Endothelial cell of umbilical vein (primary cell): ENCODE data around the gene KIF4A. TPM values are rescaled to one million over a fixed set of nuclear protein-coding genes. Genes with fewer than 3 reads are reported as not detected.

Experiments
- BruUV-seq: library from RNA; stranded (reverse); fragments of 400-500 nt; replicated peaks from 2 replicates; lab custom pipeline; 2021; lab: Mats Ljungman, UMichigan
- CTCF ChIA-PET: fragments of 300-600, 350-600 bp; sonication (Branson Sonifier 250); formaldehyde crosslinking; loops from one replicate; lab custom pipeline; 2021; ENCODE audit warnings: antibody characterized with exemption, inconsistent platforms; lab: Charles Lee
- POLR2A ChIA-PET: fragments of 300-600, 350-600 bp; sonication (Branson Sonifier 250); formaldehyde crosslinking; loops from one replicate; lab custom pipeline; 2021; ENCODE audit warnings: antibody characterized with exemption, inconsistent platforms; lab: Charles Lee
- DNase-seq: peaks from one replicate; pipeline ENCODE4 v3.0.0-alpha.2; 2011; ENCODE audit warnings: low read depth, low spot score
- FAIRE-seq: peaks from 2 replicates; lab custom pipeline; 2011; peaks lifted over from hg19 to GRCh38; lab: Jason Lieb, UNC
- H2AFZ ChIP-seq: 2 replicates; pipeline ENCODE4 v1.6.0; 2012; ENCODE audit warnings: low read depth, low read length, control low read depth, inconsistent platforms
- H3K27ac ChIP-seq: 2 replicates; pipeline ENCODE4 v1.5.1; 2011; ENCODE audit warnings: low read depth, mild to moderate bottlenecking, control low read depth, low read length, moderate library complexity; ENCODE audit not compliant: insufficient read depth
- H3K27me3 ChIP-seq, 2 experiments: 2 replicates each; pipeline versions ENCODE4 v1.6.0 to v1.6.1; 2011; ENCODE audit warnings: low read length in 2 of 2, mixed read lengths in 1 of 2; ENCODE audit not compliant: control insufficient read depth in 2 of 2, insufficient read depth in 2 of 2
- H3K36me3 ChIP-seq, 2 experiments: 2 replicates in 1 of 2; 3 replicates in 1 of 2; pipeline ENCODE4 v1.5.1; 2011; ENCODE audit warnings: low read length in 2 of 2, mild to moderate bottlenecking in 1 of 2, moderate library complexity in 1 of 2; ENCODE audit not compliant: control insufficient read depth in 2 of 2, insufficient read depth in 2 of 2; ENCODE audit errors: extremely low read depth in 1 of 2
- H3K4me1 ChIP-seq: 3 replicates; pipeline ENCODE4 v1.5.1; 2011; ENCODE audit warnings: mild to moderate bottlenecking, low read length; ENCODE audit not compliant: control insufficient read depth, insufficient read depth; ENCODE audit errors: extremely low read depth
- H3K4me2 ChIP-seq: 2 replicates; pipeline ENCODE4 v1.6.1; 2011; ENCODE audit warnings: low read length, control low read depth, mixed read lengths; ENCODE audit not compliant: insufficient read depth
- H3K4me3 ChIP-seq, 3 experiments: fragments of 200-600 bp in 1 of 3; sonication (generic), shearing (Covaris generic) in 1 of 3; replicated peaks in 1 of 3; 2 replicates each; pipeline ENCODE4 v1.5.1; 2011 to 2016; ENCODE audit warnings: control low read depth in 3 of 3, low read length in 3 of 3, mild to moderate bottlenecking in 2 of 3, inconsistent platforms in 1 of 3, low read depth in 1 of 3, moderate library complexity in 1 of 3; ENCODE audit not compliant: insufficient read depth in 1 of 3
- H3K79me2 ChIP-seq: 2 replicates; pipeline ENCODE4 v1.6.0; 2012; ENCODE audit warnings: low read length, inconsistent platforms; ENCODE audit not compliant: control insufficient read depth, insufficient read depth
- H3K9ac ChIP-seq: replicated peaks from 2 replicates; pipeline ENCODE3; 2011; ENCODE audit warnings: low read length, control low read depth; ENCODE audit not compliant: insufficient read depth; ENCODE audit errors: extremely low read depth
- H3K9me1 ChIP-seq: replicated peaks from 3 replicates; pipeline ENCODE4 v1.6.0; 2011; ENCODE audit warnings: mild to moderate bottlenecking, low read length; ENCODE audit not compliant: control insufficient read depth, insufficient read depth; ENCODE audit errors: extremely low read depth
- H3K9me3 ChIP-seq: replicated peaks from 2 replicates; pipeline ENCODE4 v1.5.1; 2012; ENCODE audit warnings: low read length, inconsistent platforms; ENCODE audit not compliant: control insufficient read depth, insufficient read depth
- H4K20me1 ChIP-seq: replicated peaks from 2 replicates; pipeline ENCODE3; 2011; ENCODE audit warnings: mild to moderate bottlenecking, low read length; ENCODE audit not compliant: control insufficient read depth, insufficient read depth; ENCODE audit errors: extremely low read depth
- CTCF ChIP-seq, 2 donors: IDR thresholded peaks; 1 replicate in 1 of 2; 2 replicates in 1 of 2; pipeline ENCODE4 v1.5.1; 2011; ENCODE audit warnings: low read length in 2 of 2, mild to moderate bottlenecking in 2 of 2, moderate library complexity in 2 of 2, control low read depth in 1 of 2, inconsistent platforms in 1 of 2, low read depth in 1 of 2; ENCODE audit not compliant: insufficient read depth in 1 of 2; ENCODE audit errors: extremely low read depth in 1 of 2
- EZH2 ChIP-seq: IDR thresholded peaks from 2 replicates; pipeline ENCODE4 v1.6.1; 2012; ENCODE audit warnings: borderline replicate concordance, low read depth, mild to moderate bottlenecking, moderate library complexity, low read length, inconsistent platforms; ENCODE audit not compliant: severe bottlenecking
- FOS ChIP-seq: IDR thresholded peaks from 2 replicates; pipeline ENCODE4 v1.6.1; 2011; ENCODE audit warnings: mild to moderate bottlenecking, low read length, moderate library complexity, borderline replicate concordance; ENCODE audit not compliant: insufficient read depth
- GATA2 ChIP-seq: IDR thresholded peaks from 2 replicates; pipeline ENCODE4 v1.7.0; 2011; ENCODE audit warnings: low read depth, mild to moderate bottlenecking, moderate library complexity, mixed read lengths, low read length; ENCODE audit not compliant: insufficient read length, insufficient read depth
- JUN ChIP-seq: IDR thresholded peaks from 2 replicates; pipeline ENCODE4 v1.6.1; 2011; ENCODE audit warnings: borderline replicate concordance, low read depth; ENCODE audit not compliant: insufficient read length, insufficient read depth
- MAX ChIP-seq: IDR thresholded peaks from 2 replicates; pipeline ENCODE4 v1.6.1; 2011; ENCODE audit not compliant: insufficient read depth, insufficient read length
- MYC ChIP-seq: IDR thresholded peaks from one replicate; pipeline ENCODE4 v1.6.1; 2011; ENCODE audit warnings: mild to moderate bottlenecking, low read depth, low read length
- POLR2A ChIP-seq: IDR thresholded peaks from 2 replicates; pipeline ENCODE4 v1.6.1; 2012; ENCODE audit warnings: low read depth, mild to moderate bottlenecking, control low read depth, low read length
- POLR2AphosphoS5 ChIP-seq: IDR thresholded peaks from 2 replicates; pipeline ENCODE4 v1.6.1; 2012; ENCODE audit warnings: low read depth, mild to moderate bottlenecking, control low read depth, low read length, moderate library complexity; ENCODE audit not compliant: insufficient read depth
- dilution Hi-C: fragments of 300-500 bp; cut with MboI; formaldehyde crosslinking; loops from one replicate; pipeline ENCODE4 v1.15.0; 2019; ENCODE audit warnings: low sequenced_read_pairs; ENCODE audit not compliant: extremely low pct_ligation_motif_present
- intact Hi-C: fragments of 100-400 bp; cut with micrococcal nuclease; formaldehyde crosslinking; loops from one replicate; pipeline ENCODE4 v1.10.0; 2022
- polyA plus RNA-seq, 4 experiments: library from polyadenylated mRNA; depleted of rRNA in 3 of 4; stranded (reverse) in 3 of 4; unstranded in 1 of 4; fragments of >200 nt; gene quantifications; 2 replicates each; pipeline versions ENCODE4 v1.2.1 to v1.2.3, GENCODE V29; 2011 to 2012; ENCODE audit warnings: missing spikeins in 1 of 4
- total RNA-seq: library from RNA; stranded (reverse); gene quantifications from 2 replicates; pipeline ENCODE4 v1.2.3, GENCODE V29; 2021

The KIF4A gene
- total and polyA plus RNA-seq, 2 donors (not counting 3 experiments of a cell fraction or from before 2014, with no cell fraction given): 9.6 to 41.3 TPM

- no peak for FAIRE-seq
- Histone ChIP-seq H4K20me1 (no peaks in the 10 kb centered on the region), H3K79me2 (no peaks in the 10 kb centered on the region), H3K27me3 (no peaks in the 10 kb centered on the region), H3K36me3 (no peaks in the 10 kb centered on the region), H3K4me3 (no peak overlapping the region), H3K4me1 (no peaks in the 10 kb centered on the region), H3K27ac (no peak overlapping the region), H2AFZ (no peak overlapping the region), H3K9ac (no peak overlapping the region), H3K9me3 (no peaks in the 10 kb centered on the region), H3K9me1 (no peaks in the 10 kb centered on the region), H3K4me2 (no peak overlapping the region)
- dilution Hi-C loops (no loop called here), intact Hi-C loops (no loop called here)
- no peak for TF ChIP-seq MAX
- no peak for TF ChIP-seq FOS
- TF ChIP-seq EZH2: no peak
- no peak for TF ChIP-seq JUN
- no peak for TF ChIP-seq MYC
- no peak for TF ChIP-seq POLR2A
- no TSS peak for BruUV-seq
- POLR2A ChIA-PET: no interaction called here
- CTCF ChIA-PET: interaction anchor here (1.1 to 1.9 kb wide), 3 partner anchors 9 to 241 kb away, joined by 7 to 8 read pairs (median 7); no protein-coding TSS in a partner anchor
- no peak for DNase-seq
These were observed 134.2 kb downstream of the KIF4A start for GRCh38 chrX:70423936-70424675.

GRCh38 chrX:70424801-70425200, 134.9 kb downstream of the KIF4A start:
- intact Hi-C loops (no loop called here), dilution Hi-C loops (no loop called here)
- H3K27ac ChIP-seq: no peak overlapping the region
- FAIRE-seq (no peak), DNase-seq (no peak)
- BruUV-seq: no TSS peak
- no peaks in the 10 kb centered on the region for H4K20me1 ChIP-seq
- H3K27me3 ChIP-seq: no peaks in the 10 kb centered on the region
- H3K79me2 ChIP-seq: no peaks in the 10 kb centered on the region
- ChIA-PET CTCF (interaction anchor here (1.5 kb wide), 1 partner anchor 9 kb away, joined by 7 read pairs; no protein-coding TSS in a partner anchor), POLR2A (no interaction called here)
- no peak overlapping the region for H3K4me3 ChIP-seq
- H2AFZ ChIP-seq: no peak overlapping the region
- H3K4me2 ChIP-seq: no peak overlapping the region
- H3K36me3 ChIP-seq: no peaks in the 10 kb centered on the region
- H3K9me1 ChIP-seq: no peaks in the 10 kb centered on the region
- no peaks in the 10 kb centered on the region for H3K9me3 ChIP-seq
- H3K9ac ChIP-seq: no peak overlapping the region
- no peaks in the 10 kb centered on the region for H3K4me1 ChIP-seq
- no peak for TF ChIP-seq JUN
- TF ChIP-seq POLR2A: no peak
- no peak for TF ChIP-seq EZH2
- TF ChIP-seq FOS: no peak
- no peak for TF ChIP-seq GATA2
- TF ChIP-seq MAX: no peak
- no peak for TF ChIP-seq MYC
- TF ChIP-seq POLR2AphosphoS5: no peak
- no peak for TF ChIP-seq CTCF (IDR thresholded peaks at IDR 0.05; ENCODE audit: extremely low read depth in 1 of 2, insufficient read depth in 1 of 2, low read depth in 1 of 2, low read length in 2 of 2)
